ENCODE measurements around the gene CCDC91. TPM values are rescaled to one million over a fixed set of nuclear protein-coding genes. Genes with fewer than 3 reads are reported as not detected.

Gene CCDC91
- polyA plus RNA-seq, 1 donor from 2014 or later: 11.6 TPM

- Histone ChIP-seq H3K4me2 (ENCODE audit: low read length) (no peak overlapping the region), H3F3A (ENCODE audit: insufficient read depth, low read length, poor library complexity, severe bottlenecking) (no peaks in the 10 kb centered on the region), H3K27me3 (ENCODE audit: insufficient read depth, low read depth, low read length) (no peaks in the 10 kb centered on the region), H3K79me2 (replicated peaks; ENCODE audit: insufficient read depth, low read length) (no peaks in the 10 kb centered on the region), H3K36me3 (ENCODE audit: insufficient read depth, low read length) (no peaks in the 10 kb centered on the region), H4K20me1 (ENCODE audit: insufficient read depth) (no peaks in the 10 kb centered on the region), H3K9me3 (ENCODE audit: low read length) (no peaks in the 10 kb centered on the region), H3K9ac (ENCODE audit: low read length) (no peak overlapping the region), H3K4me3 (ENCODE audit: low read length) (no peak overlapping the region), H2AFZ (ENCODE audit: low read depth, low read length) (no peak overlapping the region), H3K9me2 (ENCODE audit: insufficient read depth, low read length) (no peaks in the 10 kb centered on the region), H3K27ac (ENCODE audit: low read length) (no peak overlapping the region)
- no peak for TF ChIP-seq EP300 (conservative IDR thresholded peaks at IDR 0.05; ENCODE audit: poor library complexity, severe bottlenecking)
- TF ChIP-seq SMC3 (conservative IDR thresholded peaks at IDR 0.05; ENCODE audit: poor library complexity): no peak
- no peak for TF ChIP-seq RAD21 (conservative IDR thresholded peaks at IDR 0.05)
- TF ChIP-seq EZH2 (IDR thresholded peaks at IDR 0.05; ENCODE audit: borderline replicate concordance, insufficient read depth, low read length, poor library complexity, severe bottlenecking): no peak
- TF ChIP-seq MXI1 (conservative IDR thresholded peaks at IDR 0.05; ENCODE audit: poor library complexity, severe bottlenecking): no peak
- TF ChIP-seq, protein P1, sequence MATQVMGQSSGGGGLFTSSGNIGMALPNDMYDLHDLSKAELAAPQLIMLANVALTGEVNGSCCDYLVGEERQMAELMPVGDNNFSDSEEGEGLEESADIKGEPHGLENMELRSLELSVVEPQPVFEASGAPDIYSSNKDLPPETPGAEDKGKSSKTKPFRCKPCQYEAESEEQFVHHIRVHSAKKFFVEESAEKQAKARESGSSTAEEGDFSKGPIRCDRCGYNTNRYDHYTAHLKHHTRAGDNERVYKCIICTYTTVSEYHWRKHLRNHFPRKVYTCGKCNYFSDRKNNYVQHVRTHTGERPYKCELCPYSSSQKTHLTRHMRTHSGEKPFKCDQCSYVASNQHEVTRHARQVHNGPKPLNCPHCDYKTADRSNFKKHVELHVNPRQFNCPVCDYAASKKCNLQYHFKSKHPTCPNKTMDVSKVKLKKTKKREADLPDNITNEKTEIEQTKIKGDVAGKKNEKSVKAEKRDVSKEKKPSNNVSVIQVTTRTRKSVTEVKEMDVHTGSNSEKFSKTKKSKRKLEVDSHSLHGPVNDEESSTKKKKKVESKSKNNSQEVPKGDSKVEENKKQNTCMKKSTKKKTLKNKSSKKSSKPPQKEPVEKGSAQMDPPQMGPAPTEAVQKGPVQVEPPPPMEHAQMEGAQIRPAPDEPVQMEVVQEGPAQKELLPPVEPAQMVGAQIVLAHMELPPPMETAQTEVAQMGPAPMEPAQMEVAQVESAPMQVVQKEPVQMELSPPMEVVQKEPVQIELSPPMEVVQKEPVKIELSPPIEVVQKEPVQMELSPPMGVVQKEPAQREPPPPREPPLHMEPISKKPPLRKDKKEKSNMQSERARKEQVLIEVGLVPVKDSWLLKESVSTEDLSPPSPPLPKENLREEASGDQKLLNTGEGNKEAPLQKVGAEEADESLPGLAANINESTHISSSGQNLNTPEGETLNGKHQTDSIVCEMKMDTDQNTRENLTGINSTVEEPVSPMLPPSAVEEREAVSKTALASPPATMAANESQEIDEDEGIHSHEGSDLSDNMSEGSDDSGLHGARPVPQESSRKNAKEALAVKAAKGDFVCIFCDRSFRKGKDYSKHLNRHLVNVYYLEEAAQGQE (IDR thresholded peaks at IDR 0.05; ENCODE audit: borderline replicate concordance): no peak
- TF ChIP-seq POLR2AphosphoS5 (IDR thresholded peaks at IDR 0.05): no peak
- no peak for TF ChIP-seq CTCF (IDR thresholded peaks at IDR 0.05; ENCODE audit: poor library complexity, severe bottlenecking)
- no peak for TF ChIP-seq TAF1 (IDR thresholded peaks at IDR 0.05; ENCODE audit: low read depth)
Observed at GRCh38 chr12:28149279-28149678, 41.0 kb upstream of the CCDC91 start.

DNA sequence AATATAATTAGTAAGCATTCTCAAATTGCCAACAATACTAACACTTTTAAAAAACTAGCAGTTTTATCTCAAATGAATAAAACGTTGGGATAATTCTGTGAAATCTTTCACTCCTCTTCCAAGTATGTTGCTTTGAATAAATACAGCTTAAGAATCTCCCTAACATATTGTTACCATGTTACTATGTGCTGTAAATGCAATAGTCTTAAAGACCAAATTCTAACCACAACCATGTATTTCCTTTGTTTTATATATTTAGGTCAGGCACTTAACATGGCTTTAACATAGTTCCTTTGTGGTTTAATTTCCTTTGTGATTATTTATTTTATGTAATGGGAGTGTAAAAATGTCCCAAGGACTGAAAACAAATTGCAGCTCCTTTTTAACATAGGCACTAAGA lies 33.9 kb upstream of the CCDC91 start:
- Histone ChIP-seq H3K79me2 (replicated peaks; ENCODE audit: insufficient read depth, low read length) (no peaks in the 10 kb centered on the region), H3K4me3 (ENCODE audit: low read length) (no peak overlapping the region), H4K20me1 (ENCODE audit: insufficient read depth) (no peaks in the 10 kb centered on the region)

DNA sequence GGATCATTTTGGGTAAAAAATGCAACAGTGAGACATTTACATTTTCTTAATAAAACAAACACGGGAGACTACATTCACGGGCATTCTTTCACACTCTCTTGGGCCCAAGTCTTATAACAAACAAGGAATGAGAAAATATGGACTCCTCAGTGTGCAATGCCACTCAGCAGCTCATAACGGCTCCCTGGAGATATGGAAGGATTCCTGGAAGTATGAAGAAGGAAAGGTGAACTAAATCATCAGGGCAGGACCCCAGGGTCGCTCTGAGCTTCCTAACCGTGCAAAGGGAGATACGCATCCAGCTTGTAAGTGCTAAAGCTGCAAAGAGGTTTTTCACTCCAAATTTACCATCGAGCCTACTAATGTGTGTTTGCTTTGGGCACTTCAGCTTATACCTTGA lies 33.5 kb upstream of the CCDC91 start:
- no peaks in the 10 kb centered on the region for H4K20me1 ChIP-seq (ENCODE audit: insufficient read depth)
- no peaks in the 10 kb centered on the region for H3K36me3 ChIP-seq (ENCODE audit: insufficient read depth, low read length)
- no peaks in the 10 kb centered on the region for H3F3A ChIP-seq (ENCODE audit: insufficient read depth, low read length, poor library complexity, severe bottlenecking)
- H2AFZ ChIP-seq (ENCODE audit: low read depth, low read length): no peak overlapping the region
- no peaks in the 10 kb centered on the region for H3K9me3 ChIP-seq (ENCODE audit: low read length)
- no peak overlapping the region for H3K4me2 ChIP-seq (ENCODE audit: low read length)
- no peaks in the 10 kb centered on the region for H3K9me2 ChIP-seq (ENCODE audit: insufficient read depth, low read length)
- H3K27ac ChIP-seq (ENCODE audit: low read length): no peak overlapping the region
- no peak overlapping the region for H3K9ac ChIP-seq (ENCODE audit: low read length)
- no peak overlapping the region for H3K4me3 ChIP-seq (ENCODE audit: low read length)
- no peak for TF ChIP-seq SMC3 (conservative IDR thresholded peaks at IDR 0.05; ENCODE audit: poor library complexity)
- no peak for TF ChIP-seq CTCF (IDR thresholded peaks at IDR 0.05; ENCODE audit: poor library complexity, severe bottlenecking)
- TF ChIP-seq, protein P1 (IDR thresholded peaks at IDR 0.05; ENCODE audit: borderline replicate concordance): no peak
- no peak for TF ChIP-seq EZH2 (IDR thresholded peaks at IDR 0.05; ENCODE audit: borderline replicate concordance, insufficient read depth, low read length, poor library complexity, severe bottlenecking)
- no peak for TF ChIP-seq EP300 (conservative IDR thresholded peaks at IDR 0.05; ENCODE audit: poor library complexity, severe bottlenecking)
- TF ChIP-seq MXI1 (conservative IDR thresholded peaks at IDR 0.05; ENCODE audit: poor library complexity, severe bottlenecking): no peak
- no peak for TF ChIP-seq TAF1 (IDR thresholded peaks at IDR 0.05; ENCODE audit: low read depth)
- no peak for TF ChIP-seq RAD21 (conservative IDR thresholded peaks at IDR 0.05)
- no peak for TF ChIP-seq POLR2AphosphoS5 (IDR thresholded peaks at IDR 0.05)
- H3K79me2 ChIP-seq (replicated peaks; ENCODE audit: insufficient read depth, low read length): no peaks in the 10 kb centered on the region
- H3K27me3 ChIP-seq (ENCODE audit: insufficient read depth, low read depth, low read length): no peaks in the 10 kb centered on the region

More for the DNA sequence above, 33.9 kb upstream of the CCDC91 start:
- Histone ChIP-seq H3K9me2 (ENCODE audit: insufficient read depth, low read length) (no peaks in the 10 kb centered on the region), H3K27ac (ENCODE audit: low read length) (no peak overlapping the region), H3K9me3 (ENCODE audit: low read length) (no peaks in the 10 kb centered on the region), H2AFZ (ENCODE audit: low read depth, low read length) (no peak overlapping the region), H3K9ac (ENCODE audit: low read length) (no peak overlapping the region), H3K27me3 (ENCODE audit: insufficient read depth, low read depth, low read length) (no peaks in the 10 kb centered on the region), H3F3A (ENCODE audit: insufficient read depth, low read length, poor library complexity, severe bottlenecking) (no peaks in the 10 kb centered on the region), H3K4me2 (ENCODE audit: low read length) (no peak overlapping the region), H3K36me3 (ENCODE audit: insufficient read depth, low read length) (no peaks in the 10 kb centered on the region)
- TF ChIP-seq EZH2 (IDR thresholded peaks at IDR 0.05; ENCODE audit: borderline replicate concordance, insufficient read depth, low read length, poor library complexity, severe bottlenecking): no peak
- TF ChIP-seq RAD21 (conservative IDR thresholded peaks at IDR 0.05): no peak

All from neural cell (in vitro differentiated cells).